K562 (cell line): ENCODE measurements around the gene EIPR1. TPM values are rescaled to one million over a fixed set of nuclear protein-coding genes. Genes with fewer than 3 reads are reported as not detected.

Experiments used
- ATAC-seq: fragments of 200-7000 bp; cut with Tn5 transposase; 3 replicates; pipeline ENCODE4 v1.9.1; 2020; ENCODE audit warnings: moderate library complexity
- BruUV-seq: library from RNA; stranded (reverse); fragments of 400-500 nt; replicated peaks from 2 replicates; lab custom pipeline; 2021; lab: Mats Ljungman, UMichigan
- CTCF ChIA-PET: fragments of 300-600 bp; formaldehyde crosslinking; extraction: SDS; loops from one replicate; lab custom pipeline; 2021; ENCODE audit warnings: low intra/inter-chr PET ratio; lab: Yijun Ruan, JAX
- POLR2A ChIA-PET: fragments of 300-600, 350-650 bp; sonication (Branson Sonifier 250); formaldehyde crosslinking; extraction: SDS; loops from one replicate; lab custom pipeline; 2021; ENCODE audit warnings: antibody characterized with exemption, inconsistent platforms; lab: Yijun Ruan, JAX
- DNase-seq, 4 experiments: peaks; one replicate each; pipeline versions ENCODE4 v3.0.0 to v3.0.0-alpha.2; 2011 to 2018; ENCODE audit warnings: low spot score in 3 of 4, mixed read lengths in 3 of 4; ENCODE audit errors: extremely low read depth in 1 of 4
- FAIRE-seq: peaks from 2 replicates; lab custom pipeline; 2011; peaks lifted over from hg19 to GRCh38; lab: Jason Lieb, UNC
- H2AFZ ChIP-seq: 2 replicates; pipeline ENCODE4 v1.6.0; 2011; ENCODE audit warnings: low read depth, low read length, control low read depth, inconsistent platforms
- H3K27ac ChIP-seq: fragments of 200-600 bp; 3 replicates; pipeline ENCODE4 v1.8.0; 2011; ENCODE audit warnings: low read depth, mild to moderate bottlenecking, control low read depth, inconsistent platforms, low read length, moderate library complexity, mixed read lengths; ENCODE audit errors: extremely low read depth
- H3K27me3 ChIP-seq, 2 experiments: fragments of 300-600 bp in 1 of 2; 2 replicates in 1 of 2; 3 replicates in 1 of 2; pipeline versions ENCODE4 v1.6.0 to v1.8.0; 2011; ENCODE audit warnings: inconsistent platforms in 2 of 2, low read length in 2 of 2, mild to moderate bottlenecking in 1 of 2, mixed read lengths in 1 of 2, moderate library complexity in 1 of 2; ENCODE audit not compliant: control insufficient read depth in 2 of 2, insufficient read depth in 2 of 2
- H3K36me3 ChIP-seq: fragments of 300-600 bp; 3 replicates; pipeline ENCODE4 v1.8.0; 2011; ENCODE audit warnings: mild to moderate bottlenecking, low read length, inconsistent platforms; ENCODE audit not compliant: control insufficient read depth, insufficient read depth
- H3K4me1 ChIP-seq, 2 experiments: fragments of 200-600 bp in 1 of 2; replicated peaks in 1 of 2; 2 replicates in 1 of 2; 3 replicates in 1 of 2; pipeline versions ENCODE4 v1.5.1 to v1.8.0; 2011; ENCODE audit warnings: inconsistent platforms in 2 of 2, low read length in 2 of 2, mild to moderate bottlenecking in 1 of 2, mixed read lengths in 1 of 2, moderate library complexity in 1 of 2; ENCODE audit not compliant: control insufficient read depth in 2 of 2, insufficient read depth in 2 of 2
- H3K4me2 ChIP-seq: 2 replicates; pipeline ENCODE4 v1.6.1; 2011; ENCODE audit warnings: low read length, control low read depth, inconsistent platforms, mixed read lengths; ENCODE audit not compliant: insufficient read depth
- H3K4me3 ChIP-seq: fragments of 200-600 bp; sonication (generic), shearing (Covaris generic); 2 replicates; pipeline ENCODE4 v1.5.1; 2016; ENCODE audit warnings: control low read depth, inconsistent platforms
- H3K79me2 ChIP-seq: fragments of 200-600 bp; 3 replicates; pipeline ENCODE4 v1.8.0; 2011; ENCODE audit warnings: low read length, inconsistent platforms; ENCODE audit not compliant: control insufficient read depth, insufficient read depth
- H3K9ac ChIP-seq, 2 experiments: 2 replicates each; pipeline versions ENCODE4 v1.6.0 to v1.6.1; 2011; ENCODE audit warnings: low read depth in 2 of 2, low read length in 2 of 2, control low read depth in 1 of 2, inconsistent platforms in 1 of 2, mild to moderate bottlenecking in 1 of 2, mixed read lengths in 1 of 2; ENCODE audit not compliant: insufficient read depth in 1 of 2
- H3K9me1 ChIP-seq: one replicate; pipeline ENCODE4 v1.6.0; 2011; ENCODE audit warnings: inconsistent platforms, mild to moderate bottlenecking, low read length, moderate library complexity; ENCODE audit not compliant: control insufficient read depth, insufficient read depth
- H3K9me3 ChIP-seq: replicated peaks from 2 replicates; pipeline ENCODE4 v1.5.1; 2011; ENCODE audit warnings: low read depth, low read length, inconsistent platforms; ENCODE audit not compliant: control insufficient read depth, insufficient read depth
- H4K20me1 ChIP-seq: replicated peaks from 2 replicates; pipeline ENCODE4 v1.6.1; 2011; ENCODE audit warnings: low read length, inconsistent platforms, mixed read lengths; ENCODE audit not compliant: control insufficient read depth, insufficient read depth
- CXXC5 ChIP-seq: fragments of 250-450 bp; sonication (Bioruptor Pico); IDR thresholded peaks from 2 replicates; pipeline ENCODE4 v1.8.0; 2022; ENCODE audit warnings: inconsistent platforms, mild to moderate bottlenecking, moderate library complexity
- SLC30A9 ChIP-seq: fragments of 250-450 bp; sonication (Bioruptor Pico); IDR thresholded peaks from 2 replicates; pipeline ENCODE4 v1.8.0; 2022; ENCODE audit warnings: mild to moderate bottlenecking, moderate library complexity
- TBP ChIP-seq: optimal IDR thresholded peaks from 2 replicates; pipeline ENCODE3; 2011; ENCODE audit warnings: low read depth, low read length, improper control_type of control experiment
- TSC22D4 ChIP-seq: fragments of 450-650 bp; IDR thresholded peaks from 2 replicates; pipeline ENCODE4 v1.6.1; 2016; ENCODE audit warnings: missing genetic modification characterization, missing biosample characterization, control low read depth
- XRCC3 ChIP-seq: fragments of 450-650 bp; IDR thresholded peaks from 2 replicates; pipeline ENCODE4 v1.6.1; 2017; ENCODE audit warnings: mild to moderate bottlenecking, moderate library complexity
- ZBTB33 ChIP-seq: sonication (generic); formaldehyde crosslinking; IDR thresholded peaks from 2 replicates; pipeline ENCODE4 v1.8.1; 2023; ENCODE audit warnings: mild to moderate bottlenecking, missing genetic modification reagents
- ZKSCAN3 ChIP-seq: fragments of 250-450 bp; sonication (Bioruptor Pico); IDR thresholded peaks from 2 replicates; pipeline ENCODE4 v1.4.0; 2020
- ZNF3 ChIP-seq: fragments of 250-450 bp; sonication (Bioruptor Pico); IDR thresholded peaks from 2 replicates; pipeline ENCODE4 v1.5.0; 2021; ENCODE audit warnings: mild to moderate bottlenecking, moderate library complexity
- ZNF407 ChIP-seq: fragments of 450-650 bp; IDR thresholded peaks from 2 replicates; pipeline ENCODE4 v1.6.1; 2016; ENCODE audit warnings: low read depth
- WGBS: fragments of 100-300 bp; shearing (Covaris generic); methylation state at CpG from one replicate; pipeline ENCODE4 v1.1.6; 2016; ENCODE audit warnings: low coverage, mixed read lengths; ENCODE audit not compliant: insufficient coverage; ENCODE audit errors: missing lambda C conversion rate; 5-methylcytosine and 5-hydroxymethylcytosine counted together
- in situ Hi-C: fragments of 300-500 bp; cut with MboI; formaldehyde crosslinking; loops from 4 replicates; pipeline ENCODE4 v1.15.0; 2018; ENCODE audit warnings: inconsistent platforms, mixed read lengths
- intact Hi-C: fragments of 100-400 bp; cut with micrococcal nuclease; formaldehyde crosslinking; loops from 2 replicates; pipeline ENCODE4 v1.14.2; 2022
- polyA plus RNA-seq, 8 experiments: library from polyadenylated mRNA; depleted of rRNA in 4 of 8; stranded (reverse) in 5 of 8; unstranded in 3 of 8; fragments of >200 nt; fragmentation: Nextera tagmentation in 2 of 8; fragmentation: Illumina TruSeq in 1 of 8; extraction: Ambion mirVana in 2 of 8; extraction: Trizol in 1 of 8; gene quantifications; 2 replicates each; pipeline versions ENCODE4 v1.2.1 to v1.2.3, GENCODE V29; 2011 to 2014; ENCODE audit warnings: inconsistent platforms in 1 of 8, missing spikeins in 1 of 8
- total RNA-seq, 7 experiments: library from RNA; depleted of rRNA in 6 of 7; stranded (reverse); fragments of >200 nt in 6 of 7; fragmentation: Illumina TruSeq in 2 of 7; extraction: Trizol in 2 of 7; gene quantifications; 2 replicates each; pipeline versions ENCODE4 v1.2.1 to v1.2.3, GENCODE V29; 2011 to 2021; ENCODE audit warnings: low replicate concordance in 1 of 7

EIPR1 gene
- total and polyA plus RNA-seq, 9 of the 15 experiments (the other 6 are each of a cell fraction or from before 2014, with no cell fraction given) = 19.9 to 54.4 (median 35.9) TPM

DNA sequence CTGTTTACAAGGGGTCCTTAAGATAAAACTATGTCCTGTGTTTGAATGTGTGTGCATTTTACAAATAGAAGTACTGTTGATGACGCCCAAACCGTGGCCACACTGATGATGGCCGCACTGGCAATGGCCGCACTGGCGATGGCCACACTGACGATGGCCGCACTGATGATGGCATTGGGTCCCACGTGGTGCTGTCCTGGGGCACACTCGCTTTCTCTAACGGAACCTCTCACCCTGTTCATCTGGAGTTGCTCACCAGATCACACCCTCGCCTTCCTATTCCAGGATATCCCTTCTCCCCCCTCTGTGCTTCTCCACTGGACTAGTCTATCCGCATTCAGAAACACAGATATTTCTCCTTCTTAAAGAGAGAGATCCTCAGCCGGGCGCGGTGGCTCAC is 192.4 kb downstream of the EIPR1 start:
- peaks cover 7% of the 10 kb centered on the region; the same call in 1 of the 3 replicates for H3K36me3 ChIP-seq
- H3K4me3 ChIP-seq = no peak overlapping the region
- in situ Hi-C loops (no loop called here), intact Hi-C loops (no loop called here)
- ATAC-seq = no peak
- ChIA-PET POLR2A (interaction anchor here (0.6 kb wide), 1 partner anchor 68 kb away, joined by 4 read pairs; no protein-coding TSS in a partner anchor), CTCF (no interaction called here)
- H3K9me3 ChIP-seq = peaks cover 2% of the 10 kb centered on the region; the same call in 1 of the 2 replicates
- no peak for FAIRE-seq
- H3K9ac ChIP-seq = no peak overlapping the region
- H3K4me1 ChIP-seq = peaks cover 0 to 4% of the 10 kb centered on the region in 2 experiments; a peak in 1 of 5 replicates
- no peak overlapping the region for H2AFZ ChIP-seq
- H3K4me2 ChIP-seq = no peak overlapping the region
- no peaks in the 10 kb centered on the region for H3K9me1 ChIP-seq
- H3K27me3 ChIP-seq = no peaks in the 10 kb centered on the region
- H4K20me1 ChIP-seq = no peaks in the 10 kb centered on the region
- no peaks in the 10 kb centered on the region for H3K79me2 ChIP-seq
- no peak for DNase-seq
- H3K27ac ChIP-seq = no peak overlapping the region
- WGBS = 78% methylated on average over 10 of the region's 15 CpGs
- no TSS peak for BruUV-seq
- TF ChIP-seq TSC22D4 (tag) = no peak
- TF ChIP-seq SLC30A9 = no peak
- TF ChIP-seq XRCC3 = no peak
- no peak for TF ChIP-seq CXXC5 (CRISPR knock-in tag)
- TF ChIP-seq TBP = no peak
- no peak for TF ChIP-seq ZNF3 (CRISPR knock-in tag)
- TF ChIP-seq ZKSCAN3 (CRISPR knock-in tag) = no peak
- no peak for TF ChIP-seq ZBTB33 (CRISPR knock-in tag)
- no peak for TF ChIP-seq ZNF407
- TF ChIP-seq, all 486 proteins: peak for 0
